HG03159 (cell line): ENCODE results near the gene ATP5F1E.

ENCODE experiments used
- ATAC-seq: cut with Tn5 transposase; IDR thresholded peaks from one replicate; pipeline ENCODE4 v1.9.1; 2021; ENCODE audit warnings: mild to moderate bottlenecking, moderate library complexity; ENCODE audit not compliant: unreplicated experiment

Gene ATP5F1E

DNA sequence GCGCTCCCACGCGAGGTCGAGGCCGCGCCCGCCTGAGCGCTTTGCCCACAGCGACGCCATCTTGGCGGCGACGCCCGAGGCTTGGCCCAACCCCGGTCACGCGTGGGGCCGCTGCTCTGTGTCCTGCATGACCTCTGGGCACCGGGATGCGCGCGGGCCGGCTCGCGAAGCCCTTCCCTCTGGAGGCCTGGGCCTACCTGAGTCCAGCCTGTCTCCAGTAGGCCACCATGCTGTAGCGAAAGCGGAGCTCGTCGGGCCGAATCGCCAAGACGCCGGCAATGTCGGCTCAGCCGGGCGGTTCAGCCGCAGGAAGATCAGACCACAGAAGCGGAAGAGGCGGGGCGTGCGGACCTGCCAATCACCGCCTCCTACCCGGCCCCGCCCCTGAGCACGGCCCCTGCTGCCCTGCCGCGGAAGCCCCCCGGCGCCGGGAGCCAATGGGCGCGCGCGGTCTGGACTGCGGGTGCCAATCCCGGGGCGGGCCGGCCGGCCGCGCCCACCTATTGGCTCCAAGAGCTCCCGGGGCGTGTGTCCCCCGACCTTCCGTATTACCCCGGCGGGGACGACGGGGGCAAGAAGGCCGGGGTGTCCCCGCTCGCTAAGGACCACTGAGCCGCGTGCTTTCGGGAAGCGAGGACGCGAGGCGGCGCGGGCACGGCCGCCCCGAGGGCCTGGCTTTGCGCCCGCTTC lies at the start of gene ATP5F1E:
ATP5F1E (minus strand) TSS at position 313 of the 690 bp plus-strand sequence; CDS start at position 229, 84 bp downstream.
- ATAC-seq = peak; percentile 93

DNA sequence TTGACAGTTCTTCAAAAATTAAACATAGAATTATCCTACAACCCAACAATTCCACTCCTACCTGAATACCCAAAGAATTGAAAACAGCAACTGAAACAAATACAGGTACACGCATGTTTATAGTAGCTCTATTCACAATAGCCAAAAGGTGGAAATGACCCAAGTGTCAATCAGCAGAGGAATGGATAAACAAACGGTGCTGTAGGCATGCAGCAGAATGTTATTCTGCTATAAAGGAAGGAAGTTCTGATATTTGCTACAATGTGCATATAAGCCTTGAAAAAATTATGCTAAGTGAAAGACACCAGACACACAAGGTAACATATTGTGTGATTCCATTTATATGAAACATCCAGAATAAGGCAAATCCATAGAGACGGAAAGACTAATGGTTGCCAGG lies 48.9 kb upstream of the ATP5F1E start:
- no peak for ATAC-seq

DNA sequence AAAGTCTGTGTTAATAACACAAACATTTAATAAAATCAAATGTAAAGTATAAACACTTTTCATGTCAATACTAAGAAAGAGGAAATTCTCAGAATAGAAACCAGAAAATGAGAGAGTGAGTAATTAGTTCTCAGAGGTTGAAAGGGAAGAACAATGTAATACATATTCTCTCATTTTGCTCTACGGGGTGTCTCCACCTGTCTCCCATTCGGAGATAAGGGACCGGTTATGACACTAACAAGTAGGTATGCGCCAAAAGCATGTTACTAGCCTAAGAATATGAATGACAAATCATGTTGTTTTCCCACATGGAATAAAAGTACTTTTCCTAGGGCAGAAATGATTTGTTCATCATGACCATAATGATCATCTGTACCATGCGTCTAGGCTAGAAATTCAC lies 46.1 kb upstream of the ATP5F1E start:
- no peak for ATAC-seq

DNA sequence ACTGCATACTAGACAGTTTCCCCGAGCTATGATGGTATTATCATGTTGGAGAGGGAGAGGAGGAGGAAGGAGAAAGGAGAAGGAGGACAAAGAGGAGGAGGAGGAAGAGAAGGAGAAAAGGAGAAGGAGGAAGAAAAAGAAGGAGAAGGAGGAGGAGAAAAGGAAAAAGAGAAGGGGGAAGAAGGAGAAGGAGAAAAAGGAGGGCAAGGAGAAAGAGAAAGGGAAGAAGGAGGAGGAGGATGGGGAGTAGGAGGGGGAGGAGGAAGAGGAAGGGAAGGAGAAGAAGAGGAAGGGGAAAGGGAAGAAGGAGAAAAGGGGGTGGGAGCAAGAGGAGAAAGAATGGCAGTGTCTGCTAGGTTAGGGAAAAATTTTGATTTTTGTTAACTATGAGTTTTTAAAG lies 45.6 kb upstream of the ATP5F1E start:
- ATAC-seq = no peak

DNA sequence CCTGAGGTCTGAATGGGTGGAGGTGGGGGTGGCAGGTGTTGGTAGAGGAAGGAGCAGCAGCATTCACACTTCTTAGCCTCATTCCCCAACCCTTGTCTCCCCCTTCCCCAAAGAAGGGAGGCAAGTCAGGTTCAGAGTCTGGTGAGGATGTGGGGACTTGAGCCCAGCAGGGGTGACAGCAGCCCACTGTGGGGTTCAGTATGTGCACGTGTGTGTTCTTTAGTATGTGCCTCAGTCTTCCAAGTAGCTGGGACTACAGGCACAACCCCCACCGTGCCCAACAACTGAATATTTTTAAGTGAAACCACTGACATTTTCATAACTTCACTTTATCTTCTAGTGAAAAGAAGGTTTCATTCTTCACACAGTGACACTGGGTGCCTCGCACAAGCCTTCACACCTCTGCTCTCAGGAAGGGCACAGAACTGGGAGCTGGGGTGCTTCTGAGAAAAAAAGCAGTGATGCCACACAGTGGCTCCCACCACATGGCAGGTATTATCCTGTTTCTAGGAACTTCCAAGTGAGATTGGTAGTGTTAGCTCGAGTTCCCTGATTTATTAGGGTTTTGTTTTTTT lies 43.9 kb upstream of the ATP5F1E start:
- ATAC-seq = no peak

DNA sequence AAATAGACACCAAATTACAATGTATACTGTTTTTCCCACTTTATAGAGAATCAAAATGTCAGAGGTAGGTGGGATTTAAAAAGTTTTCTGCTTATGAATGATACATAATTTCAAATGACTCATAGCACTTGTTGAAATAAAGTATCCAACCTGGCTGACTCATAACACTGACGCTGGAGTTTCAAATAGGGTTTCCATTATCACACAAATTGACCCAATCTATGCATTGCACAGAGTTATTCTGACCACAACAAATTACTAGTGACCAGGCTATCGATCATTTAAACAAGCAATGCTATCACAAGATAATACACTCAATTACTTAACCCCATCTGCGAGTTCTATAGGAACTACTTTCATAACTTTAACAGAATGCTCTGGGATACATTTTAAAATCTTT lies 42.3 kb upstream of the ATP5F1E start:
- no peak for ATAC-seq

DNA sequence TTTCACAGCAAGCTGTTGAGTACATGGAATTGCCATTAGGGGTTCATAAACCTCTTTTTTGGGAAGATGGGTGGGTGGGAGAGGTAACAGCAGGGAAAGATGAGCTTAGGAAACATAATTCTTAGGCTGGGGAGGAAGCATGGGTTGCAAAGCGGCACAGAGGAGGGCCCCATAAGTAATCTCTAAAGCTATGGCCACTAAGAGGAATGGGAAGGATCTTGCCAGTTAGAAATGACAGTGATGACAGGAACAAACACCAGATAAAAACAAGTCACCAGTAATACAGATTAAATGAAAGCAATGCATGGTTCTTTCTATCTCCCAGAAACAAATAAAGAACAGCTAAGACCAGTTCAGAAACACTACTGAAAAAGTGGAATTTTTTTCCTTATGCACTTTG lies 41.4 kb upstream of the ATP5F1E start:
- ATAC-seq = no peak

DNA sequence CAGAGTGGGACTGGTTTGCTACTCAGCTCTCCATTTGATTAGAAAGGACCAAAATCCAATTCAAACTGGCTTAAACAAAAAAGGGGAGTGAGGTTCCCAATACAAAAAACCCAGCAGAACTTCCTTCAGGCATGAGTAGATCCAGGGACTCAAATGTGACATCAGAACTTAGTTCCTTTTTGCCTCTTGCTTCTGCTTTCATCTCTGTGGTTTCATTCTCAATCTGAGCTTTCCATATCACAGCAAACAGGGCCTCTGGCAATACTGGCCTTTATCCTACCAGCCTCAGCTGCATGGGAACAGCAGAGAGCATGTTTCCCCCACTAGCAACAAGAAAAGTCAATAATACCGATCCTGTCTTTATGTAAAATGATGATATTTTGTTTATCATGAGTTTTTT lies 39.1 kb upstream of the ATP5F1E start:
- ATAC-seq = peak; percentile 54

DNA sequence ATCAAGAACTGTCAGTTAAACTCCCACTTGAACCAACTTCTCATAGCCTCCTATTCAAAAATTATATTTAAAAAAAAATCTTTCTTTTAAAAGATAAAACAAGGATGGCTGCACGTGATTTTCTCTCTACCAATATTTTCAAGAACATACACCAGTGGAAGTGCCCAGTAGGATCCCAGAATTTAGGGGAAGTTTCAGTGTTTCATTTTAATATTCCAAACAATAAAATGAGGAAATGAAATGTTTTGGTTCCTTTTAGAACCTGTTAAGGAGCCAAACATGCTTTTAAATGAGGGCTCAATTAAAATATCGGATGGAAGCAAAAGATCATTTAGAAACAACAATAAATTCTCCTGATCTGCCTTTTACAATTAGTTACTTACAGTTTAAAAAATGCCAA lies 36.9 kb upstream of the ATP5F1E start:
- no peak for ATAC-seq

DNA sequence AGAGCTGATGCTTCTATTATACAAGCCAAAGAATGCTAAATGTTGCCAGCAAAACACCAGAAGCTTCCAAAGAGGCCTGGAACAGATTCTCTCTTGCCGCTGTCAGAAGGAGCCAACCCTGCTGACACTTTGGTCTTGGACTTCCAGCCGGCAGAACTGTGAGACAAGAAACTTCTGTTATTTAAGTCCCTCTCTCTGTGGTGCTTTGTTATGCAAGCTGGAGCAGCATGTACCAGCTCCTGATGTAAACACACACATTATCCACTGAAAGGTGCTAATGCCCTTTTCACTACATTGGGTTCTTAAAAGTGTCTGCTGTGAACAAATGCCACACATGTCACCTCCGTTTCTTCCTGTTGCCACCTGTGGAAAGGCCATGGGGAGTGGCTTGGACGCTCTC lies 36.4 kb upstream of the ATP5F1E start:
- no peak for ATAC-seq

DNA sequence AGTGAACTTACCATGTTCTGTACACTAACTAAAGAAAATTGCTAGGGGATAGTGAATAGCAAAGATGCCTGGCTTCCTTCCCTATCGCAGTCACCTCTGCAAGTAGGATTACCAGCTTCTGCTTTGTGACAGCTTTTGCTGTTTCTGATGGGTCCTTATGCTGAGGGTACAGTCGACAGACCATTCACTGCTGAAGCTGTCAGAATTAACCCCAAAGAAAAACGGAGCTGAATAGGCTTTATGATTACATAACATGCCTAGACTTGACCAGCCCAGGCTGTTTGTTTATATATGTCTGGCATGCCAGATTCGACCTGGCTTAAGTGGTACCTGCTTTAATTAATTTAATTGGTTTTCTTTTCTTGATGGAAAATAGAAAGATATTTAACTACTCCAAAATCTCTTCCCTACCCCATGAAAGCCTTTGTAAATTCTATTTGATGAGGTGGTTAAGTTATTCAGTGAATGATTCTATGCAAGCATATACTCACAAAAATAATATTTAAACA lies 32.1 kb upstream of the ATP5F1E start:
- no peak for ATAC-seq

DNA sequence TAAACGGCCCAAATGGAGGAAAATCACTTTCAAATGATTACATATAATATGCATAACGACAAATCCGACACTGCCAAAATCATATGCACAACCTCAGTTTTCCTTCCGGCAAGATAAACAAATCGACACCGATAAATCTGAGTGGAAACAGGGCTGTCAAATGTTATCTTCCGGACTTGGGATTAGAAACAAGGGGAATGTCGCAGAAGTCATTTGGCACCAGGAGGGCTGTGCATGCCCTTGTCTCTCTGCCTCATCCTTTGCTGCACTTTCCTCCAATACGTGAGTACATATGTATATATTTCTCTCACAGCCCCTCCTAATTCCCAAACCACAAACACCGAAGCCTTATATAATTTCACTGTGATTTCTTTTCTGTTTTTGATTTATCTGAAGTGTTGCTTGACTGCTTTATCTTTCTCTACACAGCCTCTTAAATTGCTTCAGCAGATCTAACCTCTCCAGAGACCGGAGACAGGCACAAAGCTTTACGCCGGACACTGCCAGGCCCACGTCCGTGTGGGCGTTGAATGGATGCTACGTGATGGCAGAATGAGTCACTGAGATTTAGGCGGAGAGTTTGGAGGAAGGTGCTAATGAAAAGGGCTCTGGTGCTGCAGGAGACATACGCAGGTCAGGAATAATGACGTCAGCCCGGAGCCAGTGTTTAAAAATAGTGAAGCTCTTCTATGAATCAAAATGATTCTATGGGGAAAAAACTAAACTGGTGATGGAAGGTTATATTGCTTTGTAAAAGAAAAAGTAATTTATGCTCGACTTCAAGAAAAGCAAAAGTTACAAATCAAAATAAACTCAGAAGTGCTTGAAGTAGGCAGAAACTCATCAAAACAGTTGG lies 31.5 kb upstream of the ATP5F1E start:
- ATAC-seq = no peak

DNA sequence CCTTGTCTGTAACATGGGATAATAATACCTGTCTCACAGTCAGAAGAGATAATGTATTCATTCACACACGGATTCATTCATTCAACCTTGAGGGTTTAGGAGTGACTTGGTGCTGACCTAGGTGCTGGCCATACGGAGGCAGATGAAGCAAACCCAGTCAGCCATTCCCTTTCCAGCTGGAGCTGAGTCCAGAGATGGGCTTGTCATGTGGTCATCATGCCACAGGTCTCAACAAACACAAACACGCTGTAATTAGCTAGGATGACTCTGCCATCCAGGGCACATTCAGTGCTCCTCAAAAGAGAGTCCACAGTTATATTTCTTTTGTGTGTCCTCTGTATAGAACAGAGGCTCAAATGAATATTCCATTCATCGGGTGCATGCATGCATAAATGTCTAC lies 29.9 kb upstream of the ATP5F1E start:
- no peak for ATAC-seq

DNA sequence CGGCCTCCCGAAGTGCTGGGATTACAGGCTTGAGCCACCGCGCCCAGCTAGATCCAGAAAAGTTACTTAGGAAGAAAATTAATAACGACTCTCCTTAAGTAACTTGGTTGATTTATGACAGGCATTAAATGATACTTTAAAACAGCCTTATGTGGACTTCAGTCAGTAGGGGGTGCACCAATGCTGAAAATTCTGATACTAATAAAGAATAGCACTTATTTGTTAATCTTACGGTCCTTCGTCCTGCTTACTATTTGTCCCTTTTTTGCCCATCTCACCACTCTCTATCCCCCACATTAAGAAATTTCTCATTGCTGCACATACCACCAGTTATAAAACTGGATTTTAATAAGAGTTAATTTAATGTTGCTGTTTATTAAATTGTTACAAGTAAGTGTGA lies 23.2 kb upstream of the ATP5F1E start:
- no peak for ATAC-seq

DNA sequence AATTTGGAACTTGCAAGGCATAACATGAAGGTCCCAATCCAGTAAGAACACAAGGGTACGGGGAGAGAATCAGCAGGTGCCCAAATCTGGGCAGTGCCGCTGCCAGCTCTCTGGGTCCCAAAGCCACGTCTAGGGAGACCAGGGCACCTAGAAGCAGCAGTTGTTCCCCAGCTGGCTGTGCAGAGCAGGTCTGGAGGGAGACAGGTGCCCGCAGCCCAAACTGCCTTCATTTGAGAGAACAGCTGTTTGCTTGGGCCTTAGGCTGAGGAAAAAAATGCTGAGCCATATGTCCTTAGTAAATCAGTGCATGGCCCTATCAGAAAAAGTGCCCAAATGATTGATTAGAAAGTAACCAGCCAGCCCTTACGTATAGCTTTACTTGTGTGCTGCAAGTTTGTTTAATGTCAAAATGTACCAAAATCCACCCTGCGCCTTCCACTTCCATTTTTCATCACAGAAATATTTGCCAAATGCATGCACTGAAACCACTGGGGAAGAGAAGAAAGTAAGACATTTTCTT lies 19.6 kb upstream of the ATP5F1E start:
- ATAC-seq = no peak

DNA sequence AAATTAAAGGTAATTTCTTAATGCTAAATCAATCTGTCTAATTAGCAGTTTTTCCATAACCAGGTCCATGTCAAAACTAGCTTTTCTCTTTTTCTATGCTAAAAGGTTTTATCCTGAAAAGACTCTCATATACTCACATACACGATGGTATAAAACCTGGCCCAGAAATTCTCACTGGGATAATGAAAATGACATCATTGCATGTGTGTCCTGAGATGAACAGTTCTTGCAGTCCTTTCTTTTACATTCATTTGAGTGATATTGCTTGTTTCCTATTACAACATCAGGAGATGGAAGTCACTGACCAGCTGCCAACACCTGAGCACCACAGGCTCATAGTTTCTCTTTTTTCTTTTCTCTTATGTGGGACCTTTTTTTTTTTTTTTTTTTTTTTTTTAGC lies 18.3 kb upstream of the ATP5F1E start:
- no peak for ATAC-seq

DNA sequence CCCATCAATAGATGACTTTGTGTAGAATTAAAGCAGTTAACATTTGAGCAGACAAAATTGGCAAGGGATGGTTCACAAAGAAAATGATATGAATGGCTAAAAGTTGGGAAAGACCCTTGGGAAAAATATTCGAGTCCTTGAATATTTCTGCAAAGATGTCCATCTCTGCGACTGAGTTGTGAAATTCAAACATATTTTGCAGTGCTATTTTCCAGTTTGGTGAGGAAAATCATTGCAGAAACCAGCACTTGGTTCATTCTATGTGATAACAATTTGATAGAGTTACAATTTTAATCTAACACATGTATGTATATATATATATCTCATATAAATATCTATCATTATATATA lies 16.5 kb upstream of the ATP5F1E start:
- no peak for ATAC-seq

DNA sequence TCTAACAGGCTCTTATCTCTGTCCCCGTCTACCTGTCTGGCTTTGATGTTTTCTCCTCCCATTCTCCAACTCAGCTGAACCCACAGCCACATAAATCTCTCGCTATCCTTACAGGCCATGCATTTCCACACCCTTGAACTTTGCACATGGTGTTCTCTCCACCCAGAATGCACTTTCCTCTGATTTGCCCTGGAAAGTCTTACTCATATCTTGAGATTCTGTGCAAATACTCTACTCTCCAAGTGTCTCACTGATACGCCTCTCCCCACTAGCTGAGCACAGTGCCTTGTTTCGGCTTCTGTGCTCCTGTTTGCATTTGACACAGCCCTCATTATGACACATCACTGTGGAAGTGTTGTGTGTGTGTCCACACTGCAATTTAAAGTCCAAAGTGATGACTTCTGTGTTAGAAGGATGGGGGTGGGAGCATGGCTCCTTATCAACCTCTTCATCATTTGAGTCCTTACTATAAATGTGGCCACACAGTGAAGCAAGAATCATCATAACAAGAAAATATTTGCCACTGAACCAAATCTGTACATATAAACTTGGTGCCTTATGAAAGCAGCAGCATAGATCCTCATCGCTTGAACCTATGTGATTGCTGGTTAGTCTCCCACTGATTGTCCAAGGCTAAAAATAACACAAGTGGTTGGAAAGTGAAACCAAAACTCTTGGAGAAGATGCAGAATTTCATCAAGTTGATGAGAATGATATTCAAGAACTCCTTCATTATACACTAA lies 16.0 kb upstream of the ATP5F1E start:
- ATAC-seq = no peak

DNA sequence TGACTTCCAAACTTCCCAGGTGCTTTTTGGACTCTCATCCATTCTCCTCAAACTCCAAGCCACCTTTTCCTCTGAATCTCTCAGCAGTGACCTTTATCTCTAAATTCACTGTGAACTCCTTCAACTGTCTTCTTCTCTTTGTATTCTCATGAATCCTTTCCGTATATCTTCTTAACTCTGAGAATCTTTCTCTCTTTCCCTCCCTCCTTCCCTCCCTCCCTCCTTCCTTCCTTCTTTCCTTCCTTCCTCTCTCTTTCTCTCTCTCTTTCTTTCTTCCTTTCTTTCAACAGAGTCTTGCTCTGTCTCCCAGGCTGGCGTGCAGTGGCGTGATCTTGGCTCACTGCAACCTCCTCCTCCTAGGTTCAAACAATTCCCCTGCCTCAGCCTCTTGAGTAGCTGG lies 14.7 kb upstream of the ATP5F1E start:
- no peak for ATAC-seq

DNA sequence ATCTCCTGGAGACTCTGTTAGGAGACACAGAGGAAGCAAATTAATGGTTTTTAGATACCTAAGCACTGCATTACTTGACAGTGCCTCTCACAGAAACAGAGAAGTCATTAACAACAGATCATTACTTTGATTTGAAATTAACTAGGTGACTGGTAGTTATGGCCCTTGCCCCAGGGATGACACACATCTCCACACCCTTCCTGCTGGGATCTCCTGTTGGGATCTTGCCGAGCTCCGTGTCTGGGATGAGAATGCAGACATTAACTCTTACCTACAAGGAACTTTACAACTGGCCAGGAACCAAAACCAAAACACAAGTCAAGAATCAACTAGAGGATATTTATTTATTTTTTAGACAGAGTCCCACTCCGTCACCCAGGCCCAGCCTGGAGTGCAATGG lies 12.7 kb upstream of the ATP5F1E start:
- no peak for ATAC-seq

DNA sequence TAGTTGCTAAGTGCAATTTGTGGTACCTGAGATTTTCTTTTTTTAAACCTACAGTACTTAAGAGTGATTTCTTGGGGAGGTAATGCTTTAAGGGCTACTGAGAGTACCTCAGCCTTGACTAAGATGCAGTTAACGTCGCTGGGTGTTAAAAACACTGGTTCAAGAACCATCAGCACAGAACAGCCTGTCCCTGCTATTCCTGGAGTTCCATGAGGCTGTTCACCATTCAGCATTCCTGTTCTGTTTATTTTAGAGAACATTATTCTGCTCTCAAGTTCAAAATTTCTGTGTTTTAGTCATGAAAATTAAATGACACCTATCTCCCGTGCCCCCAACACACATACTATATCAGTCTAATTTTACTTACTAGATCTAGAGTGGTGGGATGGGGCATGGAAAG lies 12.2 kb upstream of the ATP5F1E start:
- no peak for ATAC-seq
